ENCODE data around the gene HCN4. TPM values are rescaled to one million over a fixed set of nuclear protein-coding genes. Genes with fewer than 3 reads are reported as not detected.

HCN4 gene
- total RNA-seq, 2 donors from 2014 or later: not detected

- no peaks in the 10 kb centered on the region for H3K36me3 Mint-ChIP-seq (ENCODE audit: insufficient read depth in 2 of 2)
- no peaks in the 10 kb centered on the region for H3K27me3 Mint-ChIP-seq (ENCODE audit: low read depth)
- ATAC-seq (replicated peaks in 1 of 2) (no peak), DNase-seq (no peak)
- no peaks in the 10 kb centered on the region for H3K9me3 Mint-ChIP-seq
- no peak overlapping the region for H3K27ac Mint-ChIP-seq
- no peaks in the 10 kb centered on the region for H3K4me1 Mint-ChIP-seq (ENCODE audit: low read depth)
- H3K4me3 Mint-ChIP-seq: no peak overlapping the region
These were observed 15.0 kb downstream of the HCN4 start for GRCh38 chr15:73353734-73354133.

GRCh38 chr15:73352082-73352481, 16.7 kb downstream of the HCN4 start:
- H3K36me3 Mint-ChIP-seq (ENCODE audit: insufficient read depth in 2 of 2): no peaks in the 10 kb centered on the region
- no peaks in the 10 kb centered on the region for H3K4me1 Mint-ChIP-seq (ENCODE audit: low read depth)
- no peak overlapping the region for H3K4me3 Mint-ChIP-seq
- ATAC-seq (replicated peaks in 1 of 2) (no peak), DNase-seq (no peak)
- no peaks in the 10 kb centered on the region for H3K9me3 Mint-ChIP-seq
- no peak overlapping the region for H3K27ac Mint-ChIP-seq
- H3K27me3 Mint-ChIP-seq (ENCODE audit: low read depth): no peaks in the 10 kb centered on the region

DNA sequence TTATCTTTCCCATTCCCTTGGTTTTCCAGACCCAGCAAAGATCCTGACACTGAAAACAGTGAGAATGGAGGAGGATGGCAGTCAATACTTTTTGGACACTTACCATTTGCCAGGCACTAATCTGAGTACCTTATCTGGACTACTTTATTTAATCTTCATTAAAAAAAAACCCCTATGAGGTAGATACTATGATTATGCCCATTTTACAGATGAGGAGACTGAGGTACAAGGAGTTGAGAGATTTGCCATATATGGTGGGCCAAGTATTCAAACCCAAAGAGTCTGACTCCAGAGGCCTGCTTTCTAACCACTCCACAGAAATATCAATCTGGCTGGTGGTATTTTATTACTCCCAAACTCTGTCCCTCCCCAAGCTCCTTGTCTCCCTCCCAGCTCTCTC, 19.6 kb downstream of the HCN4 start:
- DNase-seq: no peak
- H3K27me3 Mint-ChIP-seq (ENCODE audit: low read depth): no peaks in the 10 kb centered on the region
- ATAC-seq (replicated peaks in 1 of 2): no peak
- no peaks in the 10 kb centered on the region for H3K9me3 Mint-ChIP-seq
- H3K4me3 Mint-ChIP-seq: no peak overlapping the region
- no peaks in the 10 kb centered on the region for H3K36me3 Mint-ChIP-seq (ENCODE audit: insufficient read depth in 2 of 2)
- H3K4me1 Mint-ChIP-seq (ENCODE audit: low read depth): no peaks in the 10 kb centered on the region
- no peak overlapping the region for H3K27ac Mint-ChIP-seq

DNA sequence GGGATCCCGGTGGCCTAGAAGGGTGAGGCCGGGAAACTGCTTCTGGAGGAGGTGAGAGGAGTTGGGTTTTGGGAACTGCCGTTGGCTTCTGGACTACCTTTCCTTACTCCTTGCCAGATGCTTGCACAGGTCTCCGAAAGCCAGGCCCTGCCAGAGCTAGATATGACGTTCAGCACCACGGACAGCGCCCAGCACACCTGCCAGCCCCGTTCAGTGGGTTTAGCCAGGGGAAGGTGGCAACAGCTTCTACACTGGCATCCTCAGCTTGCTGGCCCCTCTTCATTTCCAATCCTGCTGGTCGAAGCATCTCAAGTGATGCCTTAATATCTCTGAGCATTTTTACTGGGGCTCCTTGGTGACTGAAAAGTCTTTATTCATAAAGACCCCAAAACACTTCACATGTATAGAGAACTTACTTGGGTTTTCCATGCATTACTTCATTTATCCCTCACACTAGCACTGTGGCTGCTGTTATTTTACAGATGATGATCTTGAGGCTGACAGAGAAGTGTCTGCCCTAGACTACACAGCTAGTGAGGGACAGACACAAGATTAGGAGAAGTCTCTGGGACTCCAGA, 21.9 kb downstream of the HCN4 start:
- Mint-ChIP-seq H3K4me1 (ENCODE audit: low read depth) (no peaks in the 10 kb centered on the region), H3K27me3 (ENCODE audit: low read depth) (peaks cover 6% of the 10 kb centered on the region), H3K27ac (no peak overlapping the region), H3K9me3 (peaks cover 4 to 6% of the 10 kb centered on the region in 2 donors), H3K36me3 (ENCODE audit: insufficient read depth in 2 of 2) (no peaks in the 10 kb centered on the region), H3K4me3 (no peak overlapping the region)
- peak in 1 of 2 donors; percentile 32 for ATAC-seq (replicated peaks in 1 of 2)
- DNase-seq: peak; percentile 60 to 64

- ATAC-seq (replicated peaks in 1 of 2): no peak
- Mint-ChIP-seq H3K4me3 (no peak overlapping the region), H3K36me3 (ENCODE audit: insufficient read depth in 2 of 2) (no peaks in the 10 kb centered on the region), H3K9me3 (peaks cover 4 to 6% of the 10 kb centered on the region in 2 donors), H3K27ac (no peak overlapping the region), H3K4me1 (ENCODE audit: low read depth) (no peaks in the 10 kb centered on the region), H3K27me3 (ENCODE audit: low read depth) (peaks cover 6% of the 10 kb centered on the region)
- no peak for DNase-seq
These were observed 23.1 kb downstream of the HCN4 start for GRCh38 chr15:73345658-73346057.

DNA sequence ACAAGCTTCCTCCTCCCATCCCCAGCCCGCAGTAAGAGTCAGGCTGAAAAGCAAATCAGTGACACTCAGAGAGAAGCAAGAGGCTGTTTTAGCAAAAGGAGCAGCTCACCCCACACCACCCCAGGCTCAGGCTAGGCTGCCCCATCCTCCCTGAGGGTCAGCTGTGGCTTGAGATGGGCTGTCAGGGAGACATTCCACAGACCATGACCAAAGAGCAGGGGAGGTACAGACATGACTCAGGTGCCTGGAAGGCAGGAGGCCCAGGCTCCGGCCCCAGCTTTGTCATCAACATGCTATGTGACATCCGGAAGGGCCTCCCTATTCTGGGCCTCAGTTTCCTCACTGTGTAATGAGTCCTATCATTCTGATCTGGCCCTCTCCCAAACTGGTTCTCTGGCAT, 24.7 kb downstream of the HCN4 start:
- ATAC-seq (replicated peaks in 1 of 2) (no peak), DNase-seq (no peak)
- H3K4me1 Mint-ChIP-seq (ENCODE audit: low read depth): no peaks in the 10 kb centered on the region
- peaks cover 4 to 6% of the 10 kb centered on the region in 2 donors for H3K9me3 Mint-ChIP-seq
- H3K36me3 Mint-ChIP-seq (ENCODE audit: insufficient read depth in 2 of 2): no peaks in the 10 kb centered on the region
- peaks cover 6% of the 10 kb centered on the region for H3K27me3 Mint-ChIP-seq (ENCODE audit: low read depth)
- no peak overlapping the region for H3K27ac Mint-ChIP-seq
- no peak overlapping the region for H3K4me3 Mint-ChIP-seq

GRCh38 chr15:73341886-73342600, 26.7 kb downstream of the HCN4 start:
- no peak for ATAC-seq (replicated peaks in 1 of 2)
- no peak for DNase-seq
- Mint-ChIP-seq H3K9me3 (peaks cover 4 to 6% of the 10 kb centered on the region in 2 donors), H3K36me3 (ENCODE audit: insufficient read depth in 2 of 2) (no peaks in the 10 kb centered on the region), H3K27me3 (ENCODE audit: low read depth) (peaks cover 6% of the 10 kb centered on the region), H3K4me1 (ENCODE audit: low read depth) (no peaks in the 10 kb centered on the region), H3K4me3 (no peak overlapping the region), H3K27ac (no peak overlapping the region)

- peaks cover 6% of the 10 kb centered on the region for H3K27me3 Mint-ChIP-seq (ENCODE audit: low read depth)
- H3K27ac Mint-ChIP-seq: no peak overlapping the region
- H3K36me3 Mint-ChIP-seq (ENCODE audit: insufficient read depth in 2 of 2): no peaks in the 10 kb centered on the region
- H3K9me3 Mint-ChIP-seq: peaks cover 4 to 6% of the 10 kb centered on the region in 2 donors
- H3K4me1 Mint-ChIP-seq (ENCODE audit: low read depth): no peaks in the 10 kb centered on the region
- ATAC-seq (replicated peaks in 1 of 2): no peak
- no peak overlapping the region for H3K4me3 Mint-ChIP-seq
- DNase-seq: no peak
These were observed 28.1 kb downstream of the HCN4 start for GRCh38 chr15:73340502-73341192.

- Mint-ChIP-seq H3K4me1 (ENCODE audit: low read depth) (no peaks in the 10 kb centered on the region), H3K36me3 (ENCODE audit: insufficient read depth in 2 of 2) (no peaks in the 10 kb centered on the region), H3K4me3 (no peak overlapping the region), H3K27me3 (ENCODE audit: low read depth) (peaks cover 4% of the 10 kb centered on the region), H3K27ac (no peak overlapping the region), H3K9me3 (peaks cover 3 to 6% of the 10 kb centered on the region in 2 donors)
- no peak for DNase-seq
- no peak for ATAC-seq (replicated peaks in 1 of 2)
These were observed 30.0 kb downstream of the HCN4 start for GRCh38 chr15:73338606-73339374.

GRCh38 chr15:73338058-73338457, 30.7 kb downstream of the HCN4 start:
- ATAC-seq (replicated peaks in 1 of 2): no peak
- H3K27me3 Mint-ChIP-seq (ENCODE audit: low read depth): no peaks in the 10 kb centered on the region
- H3K9me3 Mint-ChIP-seq: peaks cover 0 to 3% of the 10 kb centered on the region in 2 donors
- H3K4me3 Mint-ChIP-seq: no peak overlapping the region
- no peaks in the 10 kb centered on the region for H3K36me3 Mint-ChIP-seq (ENCODE audit: insufficient read depth in 2 of 2)
- no peak for DNase-seq
- no peak overlapping the region for H3K27ac Mint-ChIP-seq
- H3K4me1 Mint-ChIP-seq (ENCODE audit: low read depth): no peaks in the 10 kb centered on the region

- ATAC-seq (replicated peaks in 1 of 2): no peak
- no peaks in the 10 kb centered on the region for H3K36me3 Mint-ChIP-seq (ENCODE audit: insufficient read depth in 2 of 2)
- DNase-seq: no peak
- no peaks in the 10 kb centered on the region for H3K4me1 Mint-ChIP-seq (ENCODE audit: low read depth)
- no peak overlapping the region for H3K4me3 Mint-ChIP-seq
- no peaks in the 10 kb centered on the region for H3K9me3 Mint-ChIP-seq
- no peak overlapping the region for H3K27ac Mint-ChIP-seq
- no peaks in the 10 kb centered on the region for H3K27me3 Mint-ChIP-seq (ENCODE audit: low read depth)
These were observed 31.6 kb downstream of the HCN4 start for GRCh38 chr15:73337187-73337586.

DNA sequence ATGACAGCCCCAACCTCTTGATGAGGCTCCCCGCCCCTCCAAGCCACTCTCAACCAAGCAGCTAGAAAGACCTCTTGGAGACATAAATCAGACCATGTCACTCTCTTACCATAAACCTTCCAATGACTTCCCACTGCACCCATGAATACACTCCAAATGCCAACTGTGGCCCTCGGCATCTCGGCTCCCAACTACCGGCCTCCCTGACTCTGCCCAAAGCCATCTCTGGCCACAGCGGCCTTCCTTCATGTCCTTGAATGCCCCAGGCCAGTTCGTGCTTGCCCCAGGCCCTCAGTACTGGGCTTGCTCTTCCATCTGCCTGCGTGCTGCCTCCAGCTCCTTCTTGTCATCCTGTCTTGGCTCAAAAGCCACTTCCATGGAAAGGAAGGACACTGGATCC, 32.0 kb downstream of the HCN4 start:
- Mint-ChIP-seq H3K27me3 (ENCODE audit: low read depth) (no peaks in the 10 kb centered on the region), H3K4me3 (no peak overlapping the region)

DNA sequence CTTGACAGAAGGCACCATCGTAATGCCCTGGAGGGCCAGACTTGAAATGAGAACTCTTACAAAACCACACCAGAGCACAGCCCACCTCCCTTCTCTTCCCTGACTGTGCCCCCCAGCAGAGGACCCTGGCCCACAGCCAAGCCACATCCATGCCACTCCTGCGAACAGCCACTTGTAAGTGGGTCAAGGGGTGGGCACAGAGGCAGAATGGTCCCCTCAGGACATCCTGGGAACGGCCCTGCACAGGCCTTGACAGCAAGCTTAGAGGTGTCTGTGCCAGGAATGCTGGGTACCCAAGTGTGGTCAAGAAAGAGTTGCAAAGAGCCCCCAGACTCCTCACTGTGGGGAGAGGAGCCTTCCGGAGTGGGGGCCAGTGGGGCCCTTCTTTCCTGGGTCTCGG, 33.3 kb downstream of the HCN4 start:
- no peaks in the 10 kb centered on the region for H3K27me3 Mint-ChIP-seq (ENCODE audit: low read depth)
- no peaks in the 10 kb centered on the region for H3K4me1 Mint-ChIP-seq (ENCODE audit: low read depth)
- ATAC-seq (replicated peaks in 1 of 2): no peak
- H3K36me3 Mint-ChIP-seq (ENCODE audit: insufficient read depth in 2 of 2): no peaks in the 10 kb centered on the region
- no peak for DNase-seq
- H3K9me3 Mint-ChIP-seq: no peaks in the 10 kb centered on the region
- H3K4me3 Mint-ChIP-seq: no peak overlapping the region
- H3K27ac Mint-ChIP-seq: no peak overlapping the region

More for the DNA sequence above, 32.0 kb downstream of the HCN4 start:
- H3K27ac Mint-ChIP-seq: no peak overlapping the region
- no peaks in the 10 kb centered on the region for H3K36me3 Mint-ChIP-seq (ENCODE audit: insufficient read depth in 2 of 2)
- no peaks in the 10 kb centered on the region for H3K4me1 Mint-ChIP-seq (ENCODE audit: low read depth)
- H3K9me3 Mint-ChIP-seq: no peaks in the 10 kb centered on the region
- ATAC-seq (replicated peaks in 1 of 2) (no peak), DNase-seq (no peak)
